ENCODE results near the gene ABCD1.
A peak's percentile ranks its signal among the peaks of the same experiment; 100 is the strongest.

ABCD1 gene

DNA sequence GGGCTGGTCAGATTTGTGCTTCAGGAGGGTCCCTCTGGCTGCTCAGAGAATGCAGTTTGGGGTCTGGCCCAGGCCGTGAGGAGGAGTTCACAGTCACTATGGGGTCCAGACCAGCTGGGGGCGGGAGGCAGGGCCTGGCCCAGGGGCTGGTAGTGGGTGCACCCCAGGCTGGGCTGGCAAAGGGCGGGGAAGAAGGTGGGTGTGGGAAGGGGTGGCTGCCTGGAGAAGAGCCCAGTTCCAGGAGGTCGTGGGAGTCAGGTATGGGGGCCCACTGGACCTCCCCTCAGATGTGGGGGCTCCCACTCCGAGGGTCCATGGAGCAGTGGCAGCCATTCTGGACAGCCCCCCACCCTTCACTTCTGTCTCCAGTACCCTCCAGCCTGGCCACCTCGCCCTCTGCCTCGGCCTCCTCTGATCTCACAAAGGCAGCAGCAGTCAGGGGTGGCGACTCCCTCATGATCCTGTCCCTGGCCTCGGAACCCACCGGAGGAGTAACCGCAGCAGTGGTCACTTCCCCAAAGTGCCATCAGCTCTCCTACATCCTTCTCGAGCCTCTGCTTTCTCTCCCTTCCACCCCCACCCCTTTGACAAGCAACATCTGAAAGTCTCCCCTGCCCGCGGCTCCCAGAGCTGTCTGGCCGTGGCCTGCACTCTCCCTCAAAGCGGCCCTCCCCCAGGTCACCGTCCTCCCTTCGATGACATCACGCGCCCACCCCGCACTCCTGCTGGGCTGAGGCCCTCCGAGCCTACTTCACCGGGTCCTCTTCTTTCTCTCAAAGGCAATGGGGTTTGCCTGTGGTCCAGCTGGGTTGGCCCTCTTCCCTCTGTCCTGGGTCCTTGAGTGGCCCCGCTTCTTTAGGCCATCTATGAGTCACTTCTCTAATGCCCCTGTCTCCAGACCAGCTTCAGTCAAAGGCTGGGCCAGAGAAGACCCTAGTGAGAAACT, 38.6 kb upstream of the ABCD1 start:
- peaks cover 4% of the 10 kb centered on the region for H3K36me3 Mint-ChIP-seq (ENCODE audit: low read depth)
- H3K4me3 Mint-ChIP-seq: peak overlapping the region; percentile 72
- peaks cover 15% of the 10 kb centered on the region for H3K4me1 Mint-ChIP-seq
- H3K27ac Mint-ChIP-seq: peak overlapping the region; percentile 77
- H3K9me3 Mint-ChIP-seq: peaks cover 32% of the 10 kb centered on the region
- no peak for DNase-seq
- TF ChIP-seq, protein P1, sequence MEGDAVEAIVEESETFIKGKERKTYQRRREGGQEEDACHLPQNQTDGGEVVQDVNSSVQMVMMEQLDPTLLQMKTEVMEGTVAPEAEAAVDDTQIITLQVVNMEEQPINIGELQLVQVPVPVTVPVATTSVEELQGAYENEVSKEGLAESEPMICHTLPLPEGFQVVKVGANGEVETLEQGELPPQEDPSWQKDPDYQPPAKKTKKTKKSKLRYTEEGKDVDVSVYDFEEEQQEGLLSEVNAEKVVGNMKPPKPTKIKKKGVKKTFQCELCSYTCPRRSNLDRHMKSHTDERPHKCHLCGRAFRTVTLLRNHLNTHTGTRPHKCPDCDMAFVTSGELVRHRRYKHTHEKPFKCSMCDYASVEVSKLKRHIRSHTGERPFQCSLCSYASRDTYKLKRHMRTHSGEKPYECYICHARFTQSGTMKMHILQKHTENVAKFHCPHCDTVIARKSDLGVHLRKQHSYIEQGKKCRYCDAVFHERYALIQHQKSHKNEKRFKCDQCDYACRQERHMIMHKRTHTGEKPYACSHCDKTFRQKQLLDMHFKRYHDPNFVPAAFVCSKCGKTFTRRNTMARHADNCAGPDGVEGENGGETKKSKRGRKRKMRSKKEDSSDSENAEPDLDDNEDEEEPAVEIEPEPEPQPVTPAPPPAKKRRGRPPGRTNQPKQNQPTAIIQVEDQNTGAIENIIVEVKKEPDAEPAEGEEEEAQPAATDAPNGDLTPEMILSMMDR (IDR thresholded peaks at IDR 0.05): no peak
- H3K27me3 Mint-ChIP-seq (ENCODE audit: low read depth, poor library complexity): peaks cover 3% of the 10 kb centered on the region

DNA sequence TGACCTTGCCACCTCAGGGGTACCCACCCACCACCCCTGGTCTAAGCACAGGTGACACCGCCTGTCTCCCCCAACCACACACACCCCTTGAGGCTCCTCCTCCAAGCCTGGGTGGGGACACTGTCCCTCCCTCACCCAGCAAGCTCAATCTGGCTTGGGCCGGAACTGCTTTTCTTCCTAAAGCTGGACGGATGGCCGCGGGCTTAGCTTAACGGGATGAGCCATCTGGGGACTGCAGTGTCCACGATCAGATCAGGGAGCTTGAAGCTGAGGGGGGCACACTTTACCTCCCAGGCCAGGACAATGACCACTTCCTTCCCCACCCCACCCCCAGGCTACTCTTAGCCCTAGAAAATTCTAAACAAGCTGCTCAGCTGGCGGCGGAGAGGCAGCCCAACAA, 37.9 kb upstream of the ABCD1 start:
- peaks cover 27% of the 10 kb centered on the region for H3K9me3 Mint-ChIP-seq
- H3K4me3 Mint-ChIP-seq: peak overlapping the region; percentile 13
- H3K27me3 Mint-ChIP-seq (ENCODE audit: low read depth, poor library complexity): peaks cover 3% of the 10 kb centered on the region
- peak overlapping the region; percentile 77 for H3K27ac Mint-ChIP-seq
- peaks cover 4% of the 10 kb centered on the region for H3K36me3 Mint-ChIP-seq (ENCODE audit: low read depth)
- TF ChIP-seq, protein P1 (IDR thresholded peaks at IDR 0.05): no peak
- peaks cover 15% of the 10 kb centered on the region for H3K4me1 Mint-ChIP-seq
- DNase-seq: no peak

DNA sequence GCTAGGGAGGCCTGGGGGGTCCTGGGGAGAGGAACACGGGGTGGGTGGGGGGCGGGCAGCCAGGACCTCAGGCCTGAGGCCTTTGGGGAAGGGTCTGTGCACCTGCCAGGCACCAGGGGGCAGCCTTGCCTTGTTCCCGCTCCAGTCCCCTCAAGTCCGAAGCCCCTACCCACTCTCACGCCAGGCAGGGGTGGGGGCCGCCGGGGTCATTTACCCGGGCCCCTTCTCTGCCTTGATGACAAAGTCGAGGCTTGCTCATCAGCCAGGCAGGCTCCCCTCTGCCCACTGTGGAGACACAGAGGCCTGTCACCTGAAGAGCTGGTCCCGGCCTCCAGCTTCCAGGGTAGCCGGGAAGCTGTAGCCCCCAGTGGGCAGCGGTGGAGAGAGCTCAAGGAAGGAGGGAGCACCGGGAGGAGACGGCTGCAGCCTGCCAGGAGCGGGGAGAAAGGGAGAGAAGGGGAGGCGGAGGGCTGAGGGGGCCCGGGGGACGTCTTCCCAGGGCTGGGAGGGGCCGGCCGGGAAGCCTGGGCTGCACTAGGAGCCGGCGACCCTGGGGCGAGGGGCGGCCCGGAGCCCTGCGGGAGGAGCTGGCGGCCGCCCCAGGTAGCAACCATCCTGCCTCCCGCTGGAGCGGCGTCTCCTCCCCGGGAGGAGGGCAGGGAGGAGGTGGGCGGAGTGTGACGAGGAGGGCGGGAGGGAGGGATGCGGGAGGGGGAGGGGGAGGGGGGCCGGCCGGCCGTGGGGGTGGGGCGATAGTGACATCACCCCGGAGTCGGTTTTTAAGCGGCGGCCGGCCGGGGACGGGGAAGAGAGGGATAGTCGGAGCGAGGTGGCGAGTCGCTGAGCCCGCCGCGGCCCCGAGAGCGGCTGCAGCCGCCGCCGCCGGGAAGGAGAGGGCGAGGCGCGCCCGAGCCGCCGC, 37.3 kb upstream of the ABCD1 start, which contains the start of gene SLC6A8:
TSS of gene SLC6A8 (plus strand) at position 806 of the 919 bp plus-strand sequence. CDS start 649 bp downstream, outside the sequence.
- H3K36me3 Mint-ChIP-seq (ENCODE audit: low read depth): peaks cover 4% of the 10 kb centered on the region
- DNase-seq: peak; percentile 77

DNA sequence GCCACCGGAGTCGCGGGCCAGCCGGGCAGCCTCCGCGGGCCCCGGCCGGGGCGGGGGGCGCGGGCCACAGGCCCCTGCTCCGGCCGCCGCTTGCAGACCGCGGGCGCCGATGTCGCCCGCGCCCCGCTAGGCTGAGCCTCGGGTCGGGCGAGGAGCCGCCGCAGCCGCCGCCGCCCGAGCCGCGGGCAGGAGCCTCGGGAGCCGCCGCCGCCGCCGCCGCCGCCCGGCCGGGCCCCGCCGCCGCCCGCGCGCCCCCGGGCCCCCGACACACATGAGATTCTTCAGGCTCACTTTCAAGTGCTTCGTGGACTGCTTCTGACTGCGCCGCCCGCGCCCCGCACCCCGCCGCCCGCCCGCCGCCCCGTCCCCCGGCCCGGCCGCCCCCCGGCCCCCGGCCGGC, 36.6 kb upstream of the ABCD1 start:
- no peak for DNase-seq
- TF ChIP-seq, protein P1 (IDR thresholded peaks at IDR 0.05): no peak
- H3K27me3 Mint-ChIP-seq (ENCODE audit: low read depth, poor library complexity): peaks cover 3% of the 10 kb centered on the region
- peaks cover 17% of the 10 kb centered on the region for H3K9me3 Mint-ChIP-seq
- H3K36me3 Mint-ChIP-seq (ENCODE audit: low read depth): peaks cover 4% of the 10 kb centered on the region
- no peak overlapping the region for H3K27ac Mint-ChIP-seq
- no peak overlapping the region for H3K4me3 Mint-ChIP-seq
- H3K4me1 Mint-ChIP-seq: peaks cover 15% of the 10 kb centered on the region

More for the DNA sequence above, 37.3 kb upstream of the ABCD1 start, which contains the start of gene SLC6A8:
- H3K27ac Mint-ChIP-seq: peak within 1 kb of the TSS; percentile 77
- TF ChIP-seq, protein P1 (IDR thresholded peaks at IDR 0.05): peak; percentile 35
- H3K4me3 Mint-ChIP-seq: peak within 1 kb of the TSS; percentile 62
- H3K4me1 Mint-ChIP-seq: peaks cover 15% of the 10 kb centered on the region
- peaks cover 23% of the 10 kb centered on the region for H3K9me3 Mint-ChIP-seq
- peaks cover 3% of the 10 kb centered on the region for H3K27me3 Mint-ChIP-seq (ENCODE audit: low read depth, poor library complexity)

DNA sequence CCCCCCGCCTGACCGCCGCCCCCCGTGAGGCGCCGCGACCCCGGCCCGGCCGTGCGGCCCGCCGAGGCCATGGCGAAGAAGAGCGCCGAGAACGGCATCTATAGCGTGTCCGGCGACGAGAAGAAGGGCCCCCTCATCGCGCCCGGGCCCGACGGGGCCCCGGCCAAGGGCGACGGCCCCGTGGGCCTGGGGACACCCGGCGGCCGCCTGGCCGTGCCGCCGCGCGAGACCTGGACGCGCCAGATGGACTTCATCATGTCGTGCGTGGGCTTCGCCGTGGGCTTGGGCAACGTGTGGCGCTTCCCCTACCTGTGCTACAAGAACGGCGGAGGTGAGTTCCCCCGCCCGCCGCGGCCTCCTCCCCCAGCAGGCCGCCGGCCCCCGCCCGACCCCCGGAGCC, 36.1 kb upstream of the ABCD1 start:
- no peak for DNase-seq
- Mint-ChIP-seq H3K9me3 (peaks cover 16% of the 10 kb centered on the region), H3K27me3 (ENCODE audit: low read depth, poor library complexity) (peaks cover 3% of the 10 kb centered on the region), H3K36me3 (ENCODE audit: low read depth) (peaks cover 3% of the 10 kb centered on the region), H3K27ac (no peak overlapping the region), H3K4me3 (no peak overlapping the region), H3K4me1 (peaks cover 15% of the 10 kb centered on the region)
- TF ChIP-seq, protein P1 (IDR thresholded peaks at IDR 0.05): no peak
